Body of pancreas (tissue), 4 donors: Measurements from ENCODE around the gene UGP2. TPM values are rescaled to one million over a fixed set of nuclear protein-coding genes. Genes with fewer than 3 reads are reported as not detected.

Experiments used
- ATAC-seq: fragments of 150-250 bp; one replicate; pipeline ENCODE4 v1.9.1; 2016
- DNase-seq, 4 donors: peaks; one replicate each; pipeline ENCODE4 v3.0.0-alpha.2; 2019
- H3K27ac ChIP-seq, 4 donors: fragments of 200-600 bp; sonication (generic); 1 replicate in 3 of 4; 2 replicates in 1 of 4; pipeline versions ENCODE4 v1.5.1 to v1.6.1; 2016 to 2019; ENCODE audit warnings: mild to moderate bottlenecking in 1 of 4, mixed read lengths in 1 of 4, moderate library complexity in 1 of 4
- H3K27me3 ChIP-seq, 2 donors: fragments of 200-600 bp; sonication (generic); one replicate each; pipeline ENCODE4 v1.6.0; 2016; ENCODE audit warnings: mild to moderate bottlenecking in 1 of 2
- H3K36me3 ChIP-seq, 2 donors: fragments of 200-600 bp; sonication (generic); replicated peaks in 1 of 2; 2 replicates each; pipeline ENCODE4 v1.5.1; 2016; ENCODE audit warnings: low read depth in 2 of 2; ENCODE audit not compliant: insufficient read depth in 1 of 2
- H3K4me1 ChIP-seq: fragments of 200-600 bp; sonication (generic); one replicate; pipeline ENCODE4 v1.6.0; 2016
- H3K4me3 ChIP-seq, 2 donors: fragments of 200-600 bp; sonication (generic); 1 replicate in 1 of 2; 2 replicates in 1 of 2; pipeline ENCODE4 v1.5.1; 2016 to 2019
- H3K9me3 ChIP-seq, 3 donors: fragments of 200-600 bp; sonication (generic); 1 replicate in 2 of 3; 2 replicates in 1 of 3; pipeline ENCODE4 v1.5.1; 2016
- CTCF ChIP-seq, 7 experiments: fragments of 450-650 bp in 4 of 7; fragments of 200-600 bp in 3 of 7; sonication (generic) in 3 of 7; IDR thresholded peaks; one replicate each; pipeline ENCODE4 v1.5.1; 2016 to 2019; ENCODE audit warnings: antibody characterized with exemption in 7 of 7
- POLR2A ChIP-seq, 3 donors: fragments of 450-650 bp; IDR thresholded peaks; one replicate each; pipeline ENCODE4 v1.6.1; 2016; ENCODE audit warnings: antibody characterized with exemption in 3 of 3, mild to moderate bottlenecking in 2 of 3
- WGBS, 2 donors: methylation state at CpG; one replicate each; pipeline ENCODE4 v1.1.5; 2017; 5-methylcytosine and 5-hydroxymethylcytosine counted together
- intact Hi-C: fragments of 100-400 bp; cut with DNase I; formaldehyde crosslinking; loops from one replicate; pipeline ENCODE4 v1.15.1; 2023
- total RNA-seq, 2 donors: library from RNA; depleted of rRNA; stranded (reverse); fragments of >200 nt; gene quantifications; one replicate each; pipeline ENCODE4 v1.1.0, GENCODE V29; 2016

Gene UGP2
- total RNA-seq, 2 donors from 2014 or later = 64.3 to 93.3 TPM

- Histone ChIP-seq H3K4me1 (peaks cover 22% of the 10 kb centered on the region), H3K36me3 (peaks cover 0 to 13% of the 10 kb centered on the region in 2 donors), H3K9me3 (no peaks in the 10 kb centered on the region), H3K27ac (no peak overlapping the region), H3K27me3 (no peaks in the 10 kb centered on the region), H3K4me3 (no peak overlapping the region)
- intact Hi-C loops = loop anchor here (10.0 kb wide), 1 partner anchor 167 kb away; no protein-coding TSS in a partner anchor
- ATAC-seq (peak; percentile 69), DNase-seq (peak; percentile 58 to 72 (median 68))
- 16 to 26% methylated on average over 6 of the region's 6 CpGs for WGBS, 2 donors
- peak; percentile 8 to 75 (median 65) for TF ChIP-seq CTCF (IDR thresholded peaks at IDR 0.05)
- no peak for TF ChIP-seq POLR2A (IDR thresholded peaks at IDR 0.05)
Observed at GRCh38 chr2:63861220-63861822, 19.6 kb downstream of the UGP2 start.

GRCh38 chr2:63862806-63863205, 21.1 kb downstream of the UGP2 start:
- Histone ChIP-seq H3K4me1 (peaks cover 22% of the 10 kb centered on the region), H3K36me3 (peaks cover 0 to 8% of the 10 kb centered on the region in 2 donors), H3K9me3 (no peaks in the 10 kb centered on the region), H3K4me3 (no peak overlapping the region), H3K27ac (peak overlapping the region in 1 of 4 donors; percentile 11), H3K27me3 (no peaks in the 10 kb centered on the region)
- intact Hi-C loops = loop anchor here (10.0 kb wide), 1 partner anchor 168 kb away; no protein-coding TSS in a partner anchor
- ATAC-seq = peak; percentile 71
- TF ChIP-seq POLR2A (IDR thresholded peaks at IDR 0.05) = no peak
- TF ChIP-seq CTCF (IDR thresholded peaks at IDR 0.05) = no peak
- 65 to 93% methylated on average over 1 of the region's 1 CpG for WGBS, 2 donors
- DNase-seq = no peak

GRCh38 chr2:63863707-63864106, 22.0 kb downstream of the UGP2 start:
- Histone ChIP-seq H3K4me1 (peaks cover 22% of the 10 kb centered on the region), H3K4me3 (no peak overlapping the region), H3K27me3 (no peaks in the 10 kb centered on the region), H3K36me3 (peaks cover 0 to 3% of the 10 kb centered on the region in 2 donors), H3K9me3 (no peaks in the 10 kb centered on the region), H3K27ac (no peak overlapping the region)
- TF ChIP-seq CTCF (IDR thresholded peaks at IDR 0.05) = no peak
- TF ChIP-seq POLR2A (IDR thresholded peaks at IDR 0.05) = no peak
- 82 to 93% methylated on average over 1 of the region's 1 CpG for WGBS, 2 donors
- ATAC-seq (no peak), DNase-seq (no peak)
- intact Hi-C loops = loop anchor here (10.0 kb wide), 1 partner anchor 169 kb away; no protein-coding TSS in a partner anchor

GRCh38 chr2:63865159-63865799, 23.6 kb downstream of the UGP2 start:
- intact Hi-C loops = loop anchor here (10.0 kb wide), 1 partner anchor 170 kb away; no protein-coding TSS in a partner anchor
- Histone ChIP-seq H3K9me3 (no peaks in the 10 kb centered on the region), H3K4me3 (no peak overlapping the region), H3K36me3 (no peaks in the 10 kb centered on the region), H3K27ac (peak overlapping the region in 2 of 4 donors; percentile 15), H3K27me3 (no peaks in the 10 kb centered on the region), H3K4me1 (peaks cover 22% of the 10 kb centered on the region)
- DNase-seq (no peak), ATAC-seq (peak; percentile 36)
- 72 to 89% methylated on average over 6 of the region's 6 CpGs for WGBS, 2 donors
- TF ChIP-seq CTCF (IDR thresholded peaks at IDR 0.05) (no peak), POLR2A (IDR thresholded peaks at IDR 0.05) (no peak)
